IPS DF 4.7 (cell line): ENCODE measurements around the gene PSMC3IP.
A peak's percentile ranks its signal among the peaks of the same experiment; 100 is the strongest.
"Not testable (repeated sequence)": the region's sequence is repeated elsewhere in the genome, so short reads cannot be mapped to it uniquely, and the experiment has no call there.

Experiments used
- DNase-seq: peaks from one replicate; pipeline ENCODE4 v3.0.0-alpha.2; 2013; ENCODE audit warnings: low spot score; ENCODE audit errors: extremely low read depth

The PSMC3IP gene

GRCh38 chr17:42561897-42562387 is 15.6 kb downstream of the PSMC3IP start, which contains the start of gene COASY:
TSS of gene COASY (plus strand) at chr17:42562148. CDS start at chr17:42562623, 475 bp downstream.
- peak; percentile 98 for DNase-seq

GRCh38 chr17:42560246-42560645 is 17.3 kb downstream of the PSMC3IP start:
- DNase-seq, result no peak

- no peak for DNase-seq
Observed at GRCh38 chr17:42559075-42559474, 18.5 kb downstream of the PSMC3IP start.

GRCh38 chr17:42555961-42556617 is 21.4 kb downstream of the PSMC3IP start:
- DNase-seq, result not testable (repeated sequence)

GRCh38 chr17:42555122-42555622 is 22.4 kb downstream of the PSMC3IP start:
- DNase-seq, result no peak

GRCh38 chr17:42554250-42555121 is 23.0 kb downstream of the PSMC3IP start:
- no peak for DNase-seq

GRCh38 chr17:42553866-42554249 is 23.7 kb downstream of the PSMC3IP start:
- DNase-seq, result no peak

GRCh38 chr17:42553161-42553818 is 24.2 kb downstream of the PSMC3IP start:
- no peak for DNase-seq

- not testable (repeated sequence) for DNase-seq
Observed at GRCh38 chr17:42552736-42553135, 24.8 kb downstream of the PSMC3IP start, which contains the start of gene HSD17B1. TSS of gene HSD17B1 (plus strand) at chr17:42552923. CDS start at chr17:42552934, 11 bp downstream.

- DNase-seq, result no peak
Observed at GRCh38 chr17:42548993-42549755, 28.4 kb downstream of the PSMC3IP start.

GRCh38 chr17:42548070-42548837 is 29.3 kb downstream of the PSMC3IP start:
- no peak for DNase-seq

GRCh38 chr17:42547698-42548069 is 29.8 kb downstream of the PSMC3IP start:
- DNase-seq, result no peak

GRCh38 chr17:42547001-42547461 is 30.5 kb downstream of the PSMC3IP start:
- DNase-seq, result no peak

- DNase-seq, result not testable (repeated sequence)
Observed at GRCh38 chr17:42545755-42546505, 31.6 kb downstream of the PSMC3IP start.

GRCh38 chr17:42544874-42545283 is 32.6 kb downstream of the PSMC3IP start:
- DNase-seq, result no peak

- DNase-seq, result no peak
Observed at GRCh38 chr17:42543190-42544079, 34.1 kb downstream of the PSMC3IP start.

GRCh38 chr17:42541041-42541833 is 36.3 kb downstream of the PSMC3IP start:
- no peak for DNase-seq
